Stimulated activated CD8-positive, alpha-beta memory T cell treated with anti-CD3 and anti-CD28 coated beads, Interleukin-7, amount 100 ng/mL, for 4 hours (primary cell): Measurements from ENCODE around the gene CRB2.

Experiments
- DNase-seq, 2 donors: peaks; one replicate each; pipeline ENCODE4 v3.0.0-alpha.2; 2020; ENCODE audit warnings: low read depth in 2 of 2

Gene CRB2

DNA sequence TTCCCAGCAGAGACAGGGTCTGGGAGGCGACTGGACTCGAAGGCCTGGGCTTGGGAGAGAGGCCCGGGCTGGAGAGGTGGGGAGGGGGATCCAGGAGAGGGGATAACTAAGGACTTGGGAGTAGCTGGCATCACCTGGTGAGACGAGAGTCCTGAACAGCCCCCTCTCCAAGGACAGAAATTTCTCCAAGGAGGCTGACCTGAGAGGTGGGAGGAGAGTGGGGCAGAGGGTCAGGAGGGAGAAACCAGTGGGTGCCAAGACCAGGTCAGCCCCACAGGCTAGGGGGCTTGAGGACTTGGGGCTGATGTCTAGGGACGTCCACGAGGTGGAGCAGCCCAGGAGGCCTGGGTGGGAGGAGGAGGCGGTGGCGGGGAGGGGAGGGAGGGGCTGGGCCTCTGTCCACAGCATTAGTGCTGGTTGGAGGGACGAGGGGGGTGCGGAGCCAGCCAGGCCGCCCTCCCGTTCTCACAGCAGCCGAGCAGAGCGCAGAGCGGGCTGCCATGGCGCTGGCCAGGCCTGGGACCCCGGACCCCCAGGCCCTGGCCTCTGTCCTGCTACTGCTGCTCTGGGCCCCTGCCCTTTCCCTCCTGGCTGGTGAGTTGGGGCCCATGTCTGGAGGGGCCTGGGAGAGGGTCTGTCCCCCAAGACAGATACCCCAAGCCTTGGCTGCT is at the start of gene CRB2:
Gene CRB2, plus strand, starts transcription at position 437 of the 671 bp plus-strand sequence. Its CDS starts 64 bp downstream, at position 501.
- DNase-seq: no peak

DNA sequence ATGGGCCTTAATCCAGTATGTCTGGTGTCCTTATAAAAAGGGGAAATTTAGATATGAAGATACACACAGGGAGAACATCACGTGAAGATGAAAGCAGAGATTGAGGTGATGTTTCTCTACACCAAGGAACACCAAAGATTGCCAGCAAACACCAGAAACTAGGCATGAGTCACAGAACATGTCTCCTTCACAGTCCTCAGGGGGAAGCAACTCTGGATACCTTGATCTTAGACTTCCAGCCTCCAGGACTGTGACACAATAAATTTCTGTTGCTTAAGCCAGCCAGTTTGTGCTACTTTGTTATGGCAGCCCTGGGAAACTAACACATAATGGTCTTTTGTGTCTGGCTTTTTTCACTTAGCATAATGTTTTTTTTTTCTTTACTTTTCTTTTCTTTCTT is 46.4 kb upstream of the CRB2 start:
- DNase-seq: no peak

DNA sequence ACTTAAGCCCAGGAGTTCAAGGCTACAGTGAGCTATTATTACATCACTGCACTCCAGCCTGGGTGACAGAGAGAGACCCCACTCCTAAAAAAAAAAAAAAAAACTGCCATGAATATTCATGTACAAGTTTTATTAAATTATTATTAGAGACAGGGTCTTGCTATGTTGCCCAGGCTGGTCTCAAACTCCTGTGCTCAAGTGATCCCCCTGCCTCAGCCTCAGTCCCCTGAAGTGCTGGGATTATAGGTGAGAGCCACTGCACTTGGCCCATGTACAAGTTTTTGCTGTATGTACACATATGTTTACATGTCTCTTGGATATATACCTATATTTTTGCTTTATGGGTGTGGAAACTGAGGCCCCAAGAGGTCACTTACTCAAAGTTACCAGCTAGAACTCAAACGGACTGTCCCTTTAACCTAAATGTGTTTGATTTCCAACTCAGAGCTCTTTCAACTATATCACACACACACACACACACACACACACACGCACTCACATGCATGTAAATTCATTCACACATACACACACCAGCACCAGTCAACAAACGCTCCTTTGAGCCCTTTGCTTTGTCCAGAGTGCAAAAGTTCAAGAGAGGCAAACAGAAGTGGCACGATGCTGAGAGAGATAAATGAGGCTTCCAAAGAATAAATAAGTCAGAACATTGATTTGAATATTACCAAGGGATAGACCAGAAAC is 45.3 kb upstream of the CRB2 start:
- no peak for DNase-seq

DNA sequence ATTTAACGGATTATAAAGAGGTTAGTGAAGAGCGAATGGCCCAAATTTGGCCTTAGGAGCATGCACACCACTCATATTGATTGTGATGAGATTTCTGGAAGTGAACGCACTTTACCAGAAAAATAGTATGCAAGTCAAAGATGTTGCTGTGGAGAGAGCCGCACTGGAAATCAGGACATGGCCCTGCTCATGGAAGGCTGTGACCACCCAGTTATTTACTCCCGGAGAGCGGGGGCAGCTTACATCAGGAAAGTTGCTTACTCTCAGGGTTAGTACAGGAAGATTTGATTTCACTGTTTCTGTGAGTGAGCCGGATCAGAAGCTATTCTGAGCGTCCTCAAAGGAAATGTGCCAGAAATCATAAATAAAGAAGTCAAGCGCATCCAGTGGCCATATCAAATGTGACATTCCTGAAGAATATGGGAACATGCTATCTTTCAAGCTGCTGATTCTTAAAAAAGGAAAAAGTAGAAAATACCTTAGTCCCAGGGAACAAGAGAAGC is 44.7 kb upstream of the CRB2 start:
- no peak for DNase-seq

DNA sequence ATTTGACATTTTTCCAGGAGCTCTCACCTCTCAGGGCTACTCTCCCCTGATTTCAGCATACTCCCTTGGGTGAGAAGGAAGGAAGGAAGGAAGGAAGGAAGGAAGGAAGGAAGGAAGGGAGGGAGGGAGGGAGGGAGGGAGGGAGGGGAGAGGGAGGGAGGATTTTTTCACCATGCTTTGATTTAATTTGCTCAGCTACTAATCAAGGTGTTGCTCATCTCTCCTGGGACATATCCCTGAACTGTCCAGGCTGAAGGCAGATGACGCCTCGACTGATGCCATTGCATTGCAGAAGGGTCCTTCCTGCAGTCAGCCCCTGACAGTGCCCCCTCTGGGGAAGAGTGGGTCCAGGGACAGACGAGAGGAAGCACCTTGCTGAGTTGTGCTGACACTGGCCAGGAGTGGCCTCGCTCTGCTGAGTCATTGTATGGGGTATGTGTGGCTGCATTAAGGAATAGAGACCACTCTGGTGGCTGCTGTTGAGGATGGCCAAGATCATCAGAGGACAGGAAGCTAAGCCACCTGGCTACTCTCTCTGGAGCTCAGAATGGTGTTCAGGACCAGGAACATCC is 43.6 kb upstream of the CRB2 start:
- no peak for DNase-seq

DNA sequence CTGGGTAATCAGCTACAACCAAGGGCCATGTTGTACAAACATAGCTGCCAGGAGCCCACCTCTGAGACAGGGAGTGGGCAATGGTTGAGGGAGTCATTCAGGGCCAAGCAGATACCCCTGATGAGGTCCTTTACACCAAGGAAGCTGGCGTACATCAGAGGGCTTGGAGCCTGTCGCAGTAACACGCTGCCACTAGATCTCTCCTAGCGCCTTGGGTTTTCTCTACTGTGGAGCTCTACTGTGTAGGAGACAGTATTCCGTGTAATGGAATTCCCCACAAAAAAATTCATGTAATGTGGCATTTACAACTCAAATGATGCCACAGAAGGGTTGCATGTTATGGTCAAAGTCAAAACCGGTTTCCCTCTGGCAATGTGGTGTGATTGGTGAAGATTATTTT is 41.4 kb upstream of the CRB2 start:
- DNase-seq: no peak

DNA sequence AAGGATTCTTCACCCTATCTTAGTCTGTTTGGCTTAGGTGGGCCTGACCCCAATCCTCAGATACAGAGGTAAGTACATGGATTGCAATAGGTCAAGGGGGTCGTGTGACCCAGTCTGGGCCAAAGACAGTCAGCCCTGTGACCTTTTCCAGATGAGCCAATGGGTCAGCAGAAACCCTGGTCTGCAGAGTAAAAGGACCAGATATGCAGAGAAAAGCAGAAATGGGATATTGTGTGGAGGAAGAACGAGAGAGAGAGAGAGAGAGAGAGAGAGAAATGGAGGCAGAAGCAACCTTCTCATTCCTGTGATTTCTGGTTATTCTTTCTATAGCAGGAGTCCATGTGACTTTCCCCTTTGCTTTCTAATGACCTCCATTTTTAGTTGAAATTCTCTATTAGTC is 40.4 kb upstream of the CRB2 start:
- DNase-seq: no peak

DNA sequence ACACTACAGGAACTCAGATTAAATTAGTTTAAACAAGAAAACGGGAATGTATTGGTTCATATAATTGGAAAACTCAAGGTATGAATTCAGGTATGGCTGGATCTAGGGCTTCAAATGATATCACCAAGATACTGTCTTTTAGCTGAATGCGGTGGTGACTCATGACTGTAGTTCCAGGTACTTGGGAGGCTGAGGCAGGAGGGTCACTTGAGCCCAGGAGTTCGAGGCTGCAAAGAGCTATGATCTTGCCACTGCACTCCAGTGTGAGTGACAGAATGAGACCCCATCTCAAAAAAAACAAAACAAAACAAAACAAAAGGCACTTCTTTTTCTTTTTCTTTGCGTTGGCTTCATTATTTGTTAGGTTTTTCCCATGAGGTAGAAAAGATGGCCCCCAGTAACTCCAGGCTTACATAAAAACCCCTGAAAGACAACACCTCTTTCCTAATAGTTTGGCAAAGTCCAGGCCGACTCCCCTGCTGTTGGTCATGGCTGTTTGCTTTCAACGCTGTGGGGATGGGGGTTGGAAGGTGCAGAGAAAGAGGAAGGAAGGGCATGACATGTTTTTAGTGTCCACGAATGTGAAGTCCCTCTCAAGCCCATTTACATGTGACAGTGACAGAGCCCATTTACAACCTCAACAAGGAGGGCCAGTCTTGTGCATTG is 39.8 kb upstream of the CRB2 start:
- no peak for DNase-seq

DNA sequence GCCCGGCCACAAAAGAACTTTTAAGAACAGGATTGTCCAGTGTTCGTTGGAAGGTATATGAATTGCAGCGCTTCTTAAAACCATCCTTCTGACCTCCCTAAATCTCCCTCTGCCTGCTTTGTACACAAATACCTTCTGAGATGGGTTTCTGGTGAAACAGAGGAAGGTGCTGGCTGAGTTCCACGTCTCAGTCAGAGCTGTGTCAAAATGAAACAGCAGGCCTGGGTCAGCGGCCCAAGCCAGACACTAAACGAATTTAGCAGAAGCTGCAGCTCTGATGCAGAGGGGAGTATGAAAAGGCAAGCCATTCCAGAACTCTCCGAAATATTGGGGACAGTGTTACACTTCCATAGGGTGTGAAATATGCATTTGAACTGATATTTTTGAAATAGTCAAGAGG is 37.8 kb upstream of the CRB2 start:
- DNase-seq: no peak

DNA sequence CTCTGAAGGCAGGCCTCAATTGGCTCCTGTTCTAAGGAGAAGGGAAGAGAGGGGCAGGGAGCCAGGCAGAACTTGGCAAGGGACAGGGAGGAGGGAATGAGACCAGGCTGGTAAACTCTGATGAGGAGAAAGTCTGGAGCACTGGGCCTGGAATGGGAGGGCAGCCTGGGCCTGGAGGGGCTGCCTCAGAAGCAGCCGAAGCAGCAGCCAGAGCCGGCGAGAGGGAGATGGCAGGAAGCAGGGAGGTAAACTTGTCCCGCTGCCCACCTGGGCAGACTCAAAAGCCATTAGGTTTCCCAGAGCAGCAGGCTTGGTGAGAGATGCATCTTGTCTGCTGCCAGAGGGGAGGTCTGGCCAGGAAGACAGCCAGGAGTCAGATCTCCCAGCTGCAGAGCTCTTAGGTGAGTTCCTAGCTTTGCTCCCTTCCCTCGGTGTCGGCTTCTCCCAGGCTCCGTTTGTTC is 37.0 kb upstream of the CRB2 start:
- DNase-seq: no peak

DNA sequence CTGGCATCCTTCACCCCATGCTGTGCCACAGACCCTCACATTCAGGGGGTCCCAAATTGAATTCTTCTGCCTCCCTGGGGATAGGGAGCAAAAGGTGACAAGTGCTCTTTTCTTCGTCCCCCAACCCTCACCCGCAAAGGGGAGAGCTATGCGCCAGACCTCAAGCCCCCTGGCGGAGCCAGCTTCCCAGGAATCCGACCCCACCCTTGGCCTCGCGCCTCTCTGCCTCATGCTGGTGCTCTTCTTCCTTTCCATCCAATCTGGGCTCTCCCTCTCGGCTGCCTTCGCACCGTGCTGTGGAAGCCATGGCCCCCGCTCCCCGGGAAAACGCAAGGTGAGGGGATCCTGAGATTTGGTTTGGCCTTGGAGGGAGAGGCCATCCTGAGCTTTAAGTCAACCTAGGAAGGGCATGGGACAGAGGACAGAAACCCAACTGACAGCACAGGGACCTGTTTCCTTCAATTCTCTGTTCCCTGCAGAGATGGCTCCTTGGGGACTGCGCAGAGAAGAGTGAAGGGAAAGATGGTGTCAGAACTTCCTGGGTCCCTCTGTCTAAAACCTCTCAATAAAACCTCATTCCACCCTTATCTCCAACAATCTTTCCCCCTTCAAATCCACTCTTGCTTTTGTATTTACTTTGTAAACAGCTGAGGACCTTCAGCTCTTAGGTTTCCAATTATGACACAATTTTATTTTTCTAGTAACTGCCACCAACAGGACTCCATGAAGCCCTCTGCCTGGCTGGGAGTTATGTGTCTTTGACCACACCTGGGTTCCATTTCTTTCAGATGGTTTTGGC is 36.3 kb upstream of the CRB2 start:
- no peak for DNase-seq

DNA sequence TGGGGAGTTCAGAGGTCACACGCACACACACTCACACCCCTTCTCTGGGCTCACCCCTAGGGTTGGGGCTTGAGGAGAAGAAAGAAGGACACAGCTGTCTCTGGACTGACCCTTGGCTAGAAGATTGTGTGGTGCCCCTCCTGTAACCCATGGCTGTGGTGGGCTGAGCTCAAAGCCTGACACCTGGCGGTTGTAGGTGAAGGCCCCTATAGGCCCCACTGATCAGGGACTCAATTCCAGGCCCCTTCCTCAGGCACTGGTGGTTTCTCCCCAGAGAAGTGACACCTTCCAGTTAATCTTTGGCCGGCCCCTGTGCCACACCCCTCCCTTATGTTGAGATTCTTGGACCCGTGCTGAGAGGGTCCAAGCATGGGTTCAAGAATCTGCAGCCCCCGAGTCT is 35.2 kb upstream of the CRB2 start:
- no peak for DNase-seq

DNA sequence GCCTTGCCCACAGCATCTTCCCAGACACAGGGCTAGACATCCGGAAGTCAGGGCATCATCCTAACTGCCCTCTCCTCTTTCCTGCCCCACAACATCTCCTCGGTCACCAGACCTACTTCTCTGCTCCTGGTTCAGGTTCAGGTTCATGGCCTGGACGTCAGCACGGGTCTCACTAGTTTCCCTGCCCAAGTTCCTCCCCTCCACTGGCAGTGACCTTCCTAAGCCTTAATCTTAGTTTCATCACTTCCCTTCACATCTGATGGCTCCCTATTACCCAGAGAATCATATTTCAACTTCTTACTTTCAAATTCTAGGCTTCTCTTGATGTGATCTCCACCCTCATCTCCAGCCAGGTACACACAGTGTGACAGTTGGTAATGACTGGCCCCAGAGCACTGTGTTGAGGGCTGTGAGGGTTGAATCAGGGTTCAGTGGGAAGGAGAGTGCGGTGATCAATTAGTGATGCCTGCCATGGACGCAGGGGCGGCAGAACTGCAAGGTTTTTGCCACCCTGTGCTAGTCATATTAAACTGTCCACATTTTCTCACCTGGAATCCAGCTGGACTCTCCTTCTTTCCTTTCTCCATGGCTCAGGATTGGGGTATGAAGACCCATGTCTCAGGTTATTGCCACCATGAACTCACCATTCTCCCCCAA is 34.3 kb upstream of the CRB2 start:
- no peak for DNase-seq

DNA sequence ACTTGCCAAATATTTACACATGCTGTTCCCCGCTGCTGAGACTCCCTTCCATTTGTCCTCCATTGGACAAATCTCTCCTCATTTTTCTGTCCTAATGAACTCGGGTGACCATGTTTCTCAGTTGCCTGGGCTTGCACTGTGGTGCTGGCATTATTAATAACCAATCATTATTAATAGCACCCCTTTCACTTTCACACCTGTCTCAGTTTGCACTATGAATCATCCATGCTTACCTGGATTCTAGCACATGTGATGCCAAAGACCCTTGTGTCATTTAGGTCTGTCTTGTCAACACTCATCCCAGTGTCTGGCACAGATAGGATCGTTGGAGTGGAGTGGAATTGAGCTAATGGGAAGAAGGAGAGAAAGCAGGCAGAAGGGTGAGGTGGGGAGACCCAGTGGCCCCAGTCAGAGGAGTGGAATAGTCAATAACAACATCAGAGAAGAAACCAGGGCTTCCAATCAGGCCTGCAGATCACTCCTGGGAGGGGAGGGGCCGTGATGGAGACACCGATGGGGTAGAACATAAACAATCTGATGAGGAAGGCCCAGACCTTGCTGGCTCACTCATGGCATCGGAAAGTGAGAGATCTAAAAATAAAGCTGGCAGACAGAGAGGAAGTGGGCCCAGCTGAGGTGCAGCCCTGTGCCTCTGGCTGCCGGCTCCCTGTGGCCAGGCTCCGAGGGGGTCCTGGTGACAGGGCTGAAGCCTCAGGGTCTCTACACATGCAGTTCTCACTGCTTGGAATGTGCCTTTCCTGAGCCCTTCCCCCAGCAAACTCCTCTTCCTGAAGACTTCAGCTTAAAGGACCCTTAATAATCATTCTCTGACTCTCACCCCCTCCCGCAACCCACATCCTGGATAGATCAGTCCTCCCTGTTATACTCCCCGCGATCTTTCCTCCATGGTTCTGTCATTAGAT is 33.5 kb upstream of the CRB2 start:
- DNase-seq: peak; percentile 35 to 52

DNA sequence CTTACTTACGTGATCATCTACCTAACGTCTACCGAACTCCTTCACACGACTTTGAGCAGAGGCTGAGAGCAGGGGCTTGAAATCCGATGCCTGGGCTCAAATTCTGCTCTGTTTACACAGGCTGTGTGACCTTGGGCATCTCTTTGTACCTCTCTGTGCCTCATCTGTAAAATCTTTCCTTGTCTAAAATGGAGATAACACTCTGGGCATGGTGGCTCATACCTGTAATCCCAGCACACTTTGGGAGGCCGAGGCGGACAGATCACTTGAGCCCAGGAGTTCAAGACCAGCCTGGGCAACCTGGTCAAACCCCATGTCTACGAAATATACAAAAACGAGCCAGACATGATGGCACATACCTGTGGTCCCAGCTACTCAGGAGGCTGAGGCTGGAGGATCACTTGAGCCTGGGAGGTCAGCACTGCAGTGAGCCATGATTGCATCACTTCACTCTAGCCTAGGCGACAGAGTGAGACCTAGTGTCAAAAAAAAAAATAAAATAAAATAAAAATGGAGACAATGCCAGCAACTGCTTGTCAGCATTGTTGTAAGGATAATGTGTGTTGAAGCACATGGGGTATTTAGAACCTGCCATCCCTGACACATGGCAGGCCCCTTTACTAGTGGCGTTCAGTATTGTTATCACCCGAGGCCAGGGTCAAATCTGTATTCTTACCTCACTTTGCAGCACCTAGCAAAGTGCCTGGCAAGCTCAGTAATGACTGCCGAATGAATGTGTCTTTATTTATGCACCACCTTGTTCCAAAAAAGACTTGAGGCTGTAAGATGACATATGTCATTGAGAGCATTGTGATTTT is 32.6 kb upstream of the CRB2 start:
- DNase-seq: no peak

DNA sequence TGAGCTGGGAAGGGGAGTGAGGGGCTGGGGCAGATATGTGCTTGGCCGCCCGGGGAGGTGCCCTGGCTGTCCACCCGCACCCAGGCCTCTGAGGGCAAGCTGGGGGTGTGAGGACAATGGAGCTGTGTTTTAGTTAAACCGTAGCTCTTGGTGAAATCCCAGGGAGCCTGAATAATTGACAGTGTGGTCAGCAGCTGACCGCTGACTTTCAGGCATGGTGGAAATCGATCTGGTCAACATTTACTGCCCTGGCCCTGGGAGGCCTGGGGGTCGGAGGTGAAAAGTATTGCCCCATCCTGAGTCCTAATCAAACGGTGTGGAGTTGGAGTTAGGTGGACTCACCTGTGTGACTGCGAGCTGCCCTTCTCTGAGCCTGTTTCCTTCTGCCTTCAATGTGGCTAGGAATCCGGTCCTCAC is 31.2 kb upstream of the CRB2 start:
- DNase-seq: no peak

DNA sequence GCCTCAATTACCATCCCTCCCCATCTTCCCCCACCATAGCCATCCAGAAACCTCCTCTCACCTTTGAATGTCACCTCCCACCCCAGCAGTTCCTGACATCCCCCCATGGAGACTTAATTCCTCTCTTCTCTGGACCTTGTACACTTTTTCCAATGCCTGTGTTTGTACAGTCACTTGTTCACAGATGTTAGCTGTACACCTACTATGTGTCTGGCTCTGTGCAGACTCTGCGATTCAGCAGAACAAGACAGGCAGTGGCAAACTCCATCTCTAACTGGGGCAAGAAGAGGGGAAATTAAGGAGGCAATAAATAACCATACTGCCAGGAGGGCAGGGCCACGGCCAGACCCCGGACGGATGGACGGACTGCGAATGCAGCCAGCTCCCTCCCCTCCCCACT is 29.8 kb upstream of the CRB2 start:
- no peak for DNase-seq

DNA sequence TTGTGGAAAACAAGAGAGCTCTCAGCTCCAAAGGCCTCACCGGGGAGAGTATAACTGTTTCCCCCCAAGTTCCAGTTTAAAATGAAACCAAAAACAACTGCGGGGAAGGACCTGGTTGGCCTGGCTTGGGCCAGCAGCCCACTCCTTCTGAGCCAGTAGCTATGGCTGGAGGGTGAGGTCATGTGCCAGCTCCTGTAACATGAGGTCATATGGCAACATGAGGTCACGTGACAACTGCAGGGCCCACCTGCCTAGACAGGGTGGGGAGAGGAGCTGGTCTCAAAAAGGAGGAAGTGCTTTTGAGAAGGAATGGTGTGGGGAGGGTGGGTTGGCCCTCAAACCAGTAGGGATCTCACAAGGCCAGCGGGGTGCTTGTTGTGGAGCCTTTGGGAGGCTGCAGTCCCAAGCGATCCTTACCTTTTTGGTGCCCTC is 29.3 kb upstream of the CRB2 start:
- no peak for DNase-seq

DNA sequence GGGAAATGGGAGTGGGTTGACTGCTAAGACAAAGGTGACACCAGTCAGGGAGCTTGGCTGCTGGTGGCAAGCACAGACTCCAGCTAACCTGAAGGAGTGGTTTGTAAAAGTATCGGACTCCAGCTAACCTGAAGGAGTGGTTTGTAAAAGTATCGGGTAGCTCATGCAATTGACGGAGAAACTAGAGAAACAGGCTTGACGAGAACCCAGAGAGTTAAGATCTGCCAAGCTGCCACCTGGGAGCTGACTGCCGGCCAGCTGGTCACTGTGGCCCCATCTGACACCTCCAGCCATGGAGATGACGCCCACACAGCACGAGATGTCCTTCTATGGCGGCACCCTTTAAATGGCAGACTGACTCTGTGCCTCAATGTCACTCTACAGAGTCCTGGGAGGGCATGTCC is 28.3 kb upstream of the CRB2 start:
- DNase-seq: no peak
